Lung (tissue), 12 donors: Measurements from ENCODE around the gene GALNT10. TPM values are rescaled to one million over a fixed set of nuclear protein-coding genes. Genes with fewer than 3 reads are reported as not detected.

ENCODE experiments used
- ATAC-seq: fragments of 200-7000 bp; cut with Tn5 transposase; one replicate; pipeline ENCODE4 v1.9.1; 2020; ENCODE audit warnings: moderate number of reproducible peaks; ENCODE audit not compliant: insufficient read depth, low FRiP score
- DNase-seq, 3 donors: peaks; one replicate each; pipeline ENCODE4 v3.0.0-alpha.2; 2013 to 2017
- H3K27ac ChIP-seq, 2 donors: one replicate each; pipeline ENCODE4 v1.5.1; 2013; ENCODE audit warnings: mild to moderate bottlenecking in 2 of 2, moderate library complexity in 2 of 2, control low read depth in 1 of 2, inconsistent platforms in 1 of 2, low read depth in 1 of 2, low read length in 1 of 2
- H3K27me3 ChIP-seq, 3 donors: one replicate each; pipeline ENCODE4 v1.5.1; 2013; ENCODE audit warnings: low read length in 2 of 3; ENCODE audit not compliant: control insufficient read depth in 3 of 3, insufficient read depth in 3 of 3
- H3K36me3 ChIP-seq, 4 donors: one replicate each; pipeline ENCODE4 v1.5.1; 2013; ENCODE audit warnings: low read length in 4 of 4, mild to moderate bottlenecking in 1 of 4, moderate library complexity in 1 of 4; ENCODE audit not compliant: control insufficient read depth in 4 of 4, insufficient read depth in 4 of 4
- H3K4me1 ChIP-seq, 5 donors: one replicate each; pipeline ENCODE4 v1.5.1; 2013; ENCODE audit warnings: low read length in 5 of 5, mild to moderate bottlenecking in 2 of 5, moderate library complexity in 1 of 5; ENCODE audit not compliant: control insufficient read depth in 5 of 5, insufficient read depth in 5 of 5
- H3K4me3 ChIP-seq: one replicate; pipeline ENCODE4 v1.5.1; 2013; ENCODE audit warnings: mild to moderate bottlenecking, control low read depth, moderate library complexity
- H3K9ac ChIP-seq, 2 donors: one replicate each; pipeline ENCODE4 v1.5.1; 2013; ENCODE audit warnings: low read length in 2 of 2, control low read depth in 1 of 2; ENCODE audit not compliant: insufficient read depth in 1 of 2
- H3K9me3 ChIP-seq, 4 donors: one replicate each; pipeline ENCODE4 v1.5.1; 2013; ENCODE audit warnings: low read length in 3 of 4, mild to moderate bottlenecking in 1 of 4, moderate library complexity in 1 of 4; ENCODE audit not compliant: control insufficient read depth in 4 of 4, insufficient read depth in 3 of 4
- CTCF ChIP-seq: IDR thresholded peaks from 2 replicates; pipeline ENCODE4 v1.5.1; 2012; ENCODE audit warnings: mild to moderate bottlenecking; ENCODE audit errors: control extremely low read depth, extremely low read depth
- WGBS, 2 donors: extraction: QIAGEN DNeasy Blood & Tissue Kit; methylation state at CpG; one replicate each; pipeline ENCODE4 v1.1.7; 2013; 5-methylcytosine and 5-hydroxymethylcytosine counted together
- polyA plus RNA-seq, 2 donors: library from polyadenylated mRNA; stranded (reverse); fragments of 200-250 nt; gene quantifications; one replicate each; pipeline ENCODE4 v1.2.1, GENCODE V29; 2013
- total RNA-seq, 2 donors: library from RNA; depleted of rRNA in 1 of 2; stranded (reverse); fragments of >200 nt in 1 of 2; gene quantifications; one replicate each; pipeline ENCODE4 v1.2.1, GENCODE V29; 2014 to 2021
- donor health status: control.
- donor health status: control.
- donor health status: Bipolar disorder and iron deficiency.
- donor health status: healthy.
- donor health status: DM: yes; HTN: yes; CAD: no.

GALNT10 gene
- total and polyA plus RNA-seq, 4 donors, result 9.0 to 70.2 (median 22.0) TPM

- peaks cover 0 to 16% (median 2%) of the 10 kb centered on the region in 4 donors for H3K36me3 ChIP-seq
- no peak overlapping the region for H3K4me3 ChIP-seq
- no peaks in the 10 kb centered on the region for H3K27me3 ChIP-seq
- no peak overlapping the region for H3K9ac ChIP-seq
- peaks cover 0 to 4% (median 0%) of the 10 kb centered on the region in 5 donors for H3K4me1 ChIP-seq
- no peak for ATAC-seq
- no peak overlapping the region for H3K27ac ChIP-seq
- WGBS, 2 donors, result 49 to 60% methylated on average over 9 of the region's 9 CpGs
- no peaks in the 10 kb centered on the region for H3K9me3 ChIP-seq
- no peak for DNase-seq
- no peak for TF ChIP-seq CTCF
These were observed 194.1 kb downstream of the GALNT10 start for GRCh38 chr5:154384480-154385235.

- no peak overlapping the region for H3K4me3 ChIP-seq
- H3K27ac ChIP-seq, result no peak overlapping the region
- H3K4me1 ChIP-seq, result peaks cover 0 to 4% (median 0%) of the 10 kb centered on the region in 5 donors
- no peaks in the 10 kb centered on the region for H3K27me3 ChIP-seq
- 30 to 42% methylated on average over 8 of the region's 8 CpGs for WGBS, 2 donors
- H3K9me3 ChIP-seq, result no peaks in the 10 kb centered on the region
- DNase-seq (no peak), ATAC-seq (no peak)
- no peak overlapping the region for H3K9ac ChIP-seq
- peaks cover 0 to 16% (median 0%) of the 10 kb centered on the region in 4 donors for H3K36me3 ChIP-seq
- TF ChIP-seq CTCF, result no peak
These were observed 194.6 kb downstream of the GALNT10 start for GRCh38 chr5:154385236-154385512.

- DNase-seq (no peak), ATAC-seq (no peak)
- no peak for TF ChIP-seq CTCF
- WGBS, 2 donors, result 81 to 93% methylated on average over 6 of the region's 6 CpGs
- Histone ChIP-seq H3K9me3 (no peaks in the 10 kb centered on the region), H3K9ac (no peak overlapping the region), H3K27me3 (no peaks in the 10 kb centered on the region), H3K4me1 (peaks cover 0 to 4% (median 0%) of the 10 kb centered on the region in 5 donors), H3K4me3 (no peak overlapping the region), H3K36me3 (peaks cover 0 to 14% (median 0%) of the 10 kb centered on the region in 4 donors), H3K27ac (no peak overlapping the region)
These were observed 196.6 kb downstream of the GALNT10 start for GRCh38 chr5:154386952-154387629.
